GM10248 (cell line): ENCODE results near the gene G2E3.
"Not testable (repeated sequence)": the region's sequence is repeated elsewhere in the genome, so short reads cannot be mapped to it uniquely, and the experiment has no call there.

Experiments
- CTCF ChIA-PET: fragments of 300-600 bp; sonication (Branson Sonifier 250); formaldehyde crosslinking; extraction: SDS; loops from one replicate; lab custom pipeline; 2021; ENCODE audit warnings: antibody characterized with exemption; lab: Yijun Ruan, JAX
- POLR2A ChIA-PET: fragments of 350-650 bp; sonication (Branson Sonifier 250); formaldehyde crosslinking; extraction: SDS; loops from one replicate; lab custom pipeline; 2020; ENCODE audit warnings: antibody characterized with exemption; lab: Yijun Ruan, JAX
- DNase-seq: peaks from one replicate; pipeline ENCODE4 v3.0.0; 2012; ENCODE audit errors: extremely low spot score
- CTCF ChIP-seq: IDR thresholded peaks from 2 replicates; pipeline ENCODE4 v1.5.1; 2012; ENCODE audit warnings: mild to moderate bottlenecking, low read depth; ENCODE audit errors: extremely low read depth, missing control alignments, control extremely low read depth

Gene G2E3

GRCh38 chr14:30597504-30597903 lies 38.5 kb downstream of the G2E3 start:
- ChIA-PET POLR2A (no interaction called here), CTCF (no interaction called here)
- no peak for TF ChIP-seq CTCF
- DNase-seq: no peak

- ChIA-PET POLR2A (no interaction called here), CTCF (interaction anchor here (0.8 to 2.1 kb wide), 4 partner anchors 8 to 22 kb away, joined by 3 to 7 read pairs (median 4); no protein-coding TSS in a partner anchor)
- no peak for TF ChIP-seq CTCF
- no peak for DNase-seq
Observed at GRCh38 chr14:30600922-30601918, 42.3 kb downstream of the G2E3 start.

- TF ChIP-seq CTCF: no peak
- POLR2A ChIA-PET: interaction anchor here (0.6 kb wide), 1 partner anchor 817 kb away, joined by 6 read pairs; the partner anchor contains the start of gene HEATR5A
- CTCF ChIA-PET: interaction anchor here (1.3 kb wide), 1 partner anchor 14 kb away, joined by 3 read pairs; no protein-coding TSS in a partner anchor
Observed at GRCh38 chr14:30603402-30603801, 44.4 kb downstream of the G2E3 start.

GRCh38 chr14:30604696-30605095 lies 45.7 kb downstream of the G2E3 start:
- CTCF ChIA-PET: interaction anchor here (0.8 kb wide), 1 partner anchor 9 kb away, joined by 3 read pairs; no protein-coding TSS in a partner anchor
- POLR2A ChIA-PET, DNase-seq: not testable (repeated sequence)

More at GRCh38 chr14:30603402-30603801, 44.4 kb downstream of the G2E3 start:
- DNase-seq: no peak

- no peak for TF ChIP-seq CTCF
- CTCF ChIA-PET: no interaction called here
- DNase-seq: no peak
- POLR2A ChIA-PET: no interaction called here
Observed at GRCh38 chr14:30607156-30607780, 48.3 kb downstream of the G2E3 start.

GRCh38 chr14:30608533-30609006 lies 49.6 kb downstream of the G2E3 start:
- CTCF ChIA-PET: interaction anchor here (1.3 kb wide), 2 partner anchors 8 to 10 kb away, joined by 4 read pairs; no protein-coding TSS in a partner anchor
- no peak for DNase-seq
- POLR2A ChIA-PET: no interaction called here
- no peak for TF ChIP-seq CTCF
